Tibial nerve (tissue), 4 donors: ENCODE measurements around the gene CEP112. TPM values are rescaled to one million over a fixed set of nuclear protein-coding genes. Genes with fewer than 3 reads are reported as not detected.
A peak's percentile ranks its signal among the peaks of the same experiment; 100 is the strongest.

Experiments
- DNase-seq, 2 donors: peaks; one replicate each; pipeline ENCODE4 v3.0.0-alpha.2; 2019; ENCODE audit warnings: low spot score in 2 of 2
- H3K27ac ChIP-seq, 4 donors: fragments of 200-600 bp; sonication (generic) in 3 of 4; one replicate each; pipeline ENCODE4 v1.5.1; 2017 to 2019; ENCODE audit warnings: mild to moderate bottlenecking in 1 of 4
- H3K27me3 ChIP-seq, 2 donors: fragments of 200-600 bp; sonication (generic) in 1 of 2; one replicate each; pipeline versions ENCODE4 v1.5.1 to v1.6.0; 2017 to 2019
- H3K36me3 ChIP-seq, 3 donors: fragments of 200-600 bp; sonication (generic); one replicate each; pipeline ENCODE4 v1.5.1; 2018 to 2019
- H3K4me1 ChIP-seq, 4 donors: fragments of 200-600 bp; sonication (generic) in 3 of 4; one replicate each; pipeline ENCODE4 v1.5.1; 2017 to 2019
- H3K4me3 ChIP-seq, 4 donors: fragments of 200-600 bp; sonication (generic) in 3 of 4; one replicate each; pipeline ENCODE4 v1.5.1; 2017 to 2019; ENCODE audit warnings: mild to moderate bottlenecking in 1 of 4, moderate library complexity in 1 of 4
- H3K9me3 ChIP-seq, 4 donors: fragments of 200-600 bp; sonication (generic) in 3 of 4; one replicate each; pipeline ENCODE4 v1.5.1; 2017 to 2019
- CTCF ChIP-seq, 5 experiments: fragments of 200-600 bp in 3 of 5; fragments of 450-650 bp in 2 of 5; sonication (generic) in 3 of 5; IDR thresholded peaks; one replicate each; pipeline ENCODE4 v1.5.1; 2016 to 2019; ENCODE audit warnings: antibody characterized with exemption in 5 of 5, mild to moderate bottlenecking in 3 of 5, moderate library complexity in 2 of 5
- EP300 ChIP-seq, 2 donors: sonication (generic); formaldehyde crosslinking; IDR thresholded peaks; one replicate each; pipeline ENCODE4 v1.6.1; 2017; ENCODE audit warnings: antibody characterized with exemption in 2 of 2, mild to moderate bottlenecking in 1 of 2
- POLR2A ChIP-seq, 2 donors: fragments of 450-650 bp; IDR thresholded peaks; one replicate each; pipeline ENCODE4 v1.6.1; 2017; ENCODE audit warnings: antibody characterized with exemption in 2 of 2, mild to moderate bottlenecking in 2 of 2, moderate library complexity in 2 of 2
- WGBS, 2 donors: methylation state at CpG; one replicate each; pipeline ENCODE4 v1.1.5; 2018; 5-methylcytosine and 5-hydroxymethylcytosine counted together
- total RNA-seq, 4 donors: library from RNA; depleted of rRNA; stranded (reverse); fragments of >200 nt; gene quantifications; one replicate each; pipeline ENCODE4 v1.1.0, GENCODE V29; 2016

CEP112 gene
- total RNA-seq, 4 donors from 2014 or later: 26.0 to 46.8 (median 34.2) TPM

GRCh38 chr17:65941356-65941899, 250.5 kb downstream of the CEP112 start:
- H3K36me3 ChIP-seq: no peaks in the 10 kb centered on the region
- DNase-seq: no peak
- H3K9me3 ChIP-seq: peaks cover 0 to 6% (median 2%) of the 10 kb centered on the region in 4 donors
- no peak overlapping the region for H3K27ac ChIP-seq
- no peaks in the 10 kb centered on the region for H3K4me1 ChIP-seq
- H3K4me3 ChIP-seq: no peak overlapping the region
- WGBS, 2 donors: 79 to 86% methylated on average over 4 of the region's 4 CpGs
- H3K27me3 ChIP-seq: no peaks in the 10 kb centered on the region
- TF ChIP-seq POLR2A (IDR thresholded peaks at IDR 0.05) (no peak), EP300 (IDR thresholded peaks at IDR 0.05) (no peak), CTCF (IDR thresholded peaks at IDR 0.05) (no peak)

GRCh38 chr17:65936013-65936412, 255.9 kb downstream of the CEP112 start:
- H3K4me1 ChIP-seq: no peaks in the 10 kb centered on the region
- DNase-seq: no peak
- H3K27ac ChIP-seq: no peak overlapping the region
- 86 to 92% methylated on average over 3 of the region's 3 CpGs for WGBS, 2 donors
- H3K27me3 ChIP-seq: no peaks in the 10 kb centered on the region
- H3K9me3 ChIP-seq: peaks cover 0 to 25% (median 7%) of the 10 kb centered on the region in 4 donors
- TF ChIP-seq CTCF (IDR thresholded peaks at IDR 0.05): no peak
- TF ChIP-seq EP300 (IDR thresholded peaks at IDR 0.05): no peak
- TF ChIP-seq POLR2A (IDR thresholded peaks at IDR 0.05): no peak
- no peak overlapping the region for H3K4me3 ChIP-seq
- peaks cover 0 to 7% (median 0%) of the 10 kb centered on the region in 3 donors for H3K36me3 ChIP-seq

- H3K9me3 ChIP-seq: peaks cover 0 to 19% (median 5%) of the 10 kb centered on the region in 4 donors
- H3K4me3 ChIP-seq: no peak overlapping the region
- H3K36me3 ChIP-seq: peaks cover 0 to 7% (median 0%) of the 10 kb centered on the region in 3 donors
- peaks cover 0 to 7% (median 0%) of the 10 kb centered on the region in 4 donors for H3K4me1 ChIP-seq
- no peak for TF ChIP-seq CTCF (IDR thresholded peaks at IDR 0.05)
- no peak for TF ChIP-seq EP300 (IDR thresholded peaks at IDR 0.05)
- no peak for TF ChIP-seq POLR2A (IDR thresholded peaks at IDR 0.05)
- 75 to 91% methylated on average over 4 of the region's 4 CpGs for WGBS, 2 donors
- no peak for DNase-seq
- H3K27ac ChIP-seq: no peak overlapping the region
- no peaks in the 10 kb centered on the region for H3K27me3 ChIP-seq
Observed at GRCh38 chr17:65933290-65933689, 258.6 kb downstream of the CEP112 start.

GRCh38 chr17:65931246-65932149, 260.4 kb downstream of the CEP112 start:
- Histone ChIP-seq H3K4me1 (peaks cover 0 to 7% (median 0%) of the 10 kb centered on the region in 4 donors), H3K27me3 (no peaks in the 10 kb centered on the region), H3K36me3 (peaks cover 0 to 13% (median 0%) of the 10 kb centered on the region in 3 donors), H3K9me3 (peaks cover 0 to 19% (median 5%) of the 10 kb centered on the region in 4 donors), H3K4me3 (no peak overlapping the region), H3K27ac (peak overlapping the region in 2 of 4 donors; percentile 56 to 67)
- no peak for TF ChIP-seq CTCF (IDR thresholded peaks at IDR 0.05)
- no peak for TF ChIP-seq EP300 (IDR thresholded peaks at IDR 0.05)
- TF ChIP-seq POLR2A (IDR thresholded peaks at IDR 0.05): no peak
- WGBS, 2 donors: 77 to 79% methylated on average over 3 of the region's 3 CpGs
- no peak for DNase-seq
